Activated T-cell treated with anti-CD3 and anti-CD28 coated beads, Interleukin-2, amount 50 U/mL, for 4 hours (primary cell): ENCODE results near the gene NTS. TPM values are rescaled to one million over a fixed set of nuclear protein-coding genes. Genes with fewer than 3 reads are reported as not detected.

Experiments
- ATAC-seq, 2 donors: fragments of 200-7000 bp; cut with Tn5 transposase; one replicate each; pipeline ENCODE4 v1.10.0; 2021
- DNase-seq: peaks from one replicate; pipeline ENCODE4 v3.0.0-alpha.2; 2020
- H3K27me3 Mint-ChIP-seq: one replicate; pipeline ENCODE4 v1.8.0; 2021; ENCODE audit warnings: low read depth, mixed read lengths
- H3K36me3 Mint-ChIP-seq: one replicate; pipeline ENCODE4 v1.8.0; 2022; ENCODE audit warnings: mixed read lengths; ENCODE audit not compliant: insufficient read depth
- H3K4me1 Mint-ChIP-seq: one replicate; pipeline ENCODE4 v1.8.0; 2021; ENCODE audit warnings: low read depth, mixed read lengths
- H3K4me3 Mint-ChIP-seq: one replicate; pipeline ENCODE4 v1.8.0; 2021; ENCODE audit warnings: mild to moderate bottlenecking, moderate library complexity, mixed read lengths
- H3K9me3 Mint-ChIP-seq: one replicate; pipeline ENCODE4 v1.8.0; 2021; ENCODE audit warnings: mixed read lengths
- total RNA-seq, 3 donors: library from RNA; stranded (reverse); gene quantifications; one replicate each; pipeline ENCODE4 v1.2.1, GENCODE V29; 2021

Gene NTS
- total RNA-seq, result not detected

DNA sequence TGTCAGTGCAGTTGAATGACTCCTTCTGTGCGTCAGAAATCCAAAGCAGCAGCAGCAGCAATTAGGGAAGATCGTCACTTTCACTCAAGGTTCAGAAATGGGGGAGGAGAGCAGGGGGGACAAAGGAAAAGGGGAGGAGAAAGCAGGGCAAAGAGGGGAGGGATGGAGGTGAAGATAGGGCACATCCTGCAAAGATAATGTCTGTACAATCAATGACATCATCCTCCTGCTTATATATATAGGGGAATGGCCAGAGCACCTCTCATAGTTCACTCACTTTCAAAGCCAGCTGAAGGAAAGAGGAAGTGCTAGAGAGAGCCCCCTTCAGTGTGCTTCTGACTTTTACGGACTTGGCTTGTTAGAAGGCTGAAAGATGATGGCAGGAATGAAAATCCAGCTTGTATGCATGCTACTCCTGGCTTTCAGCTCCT, at the start of gene NTS:
Gene NTS (plus strand): TSS at position 265 of the 431 bp plus-strand sequence. CDS start 109 bp downstream, at position 374.
- DNase-seq (no peak), ATAC-seq (no peak)
- Mint-ChIP-seq H3K4me3 (no peak within 1 kb of the TSS), H3K27me3 (no peaks in the 10 kb centered on the region), H3K9me3 (no peaks in the 10 kb centered on the region), H3K4me1 (no peaks in the 10 kb centered on the region), H3K36me3 (no peaks in the 10 kb centered on the region)

DNA sequence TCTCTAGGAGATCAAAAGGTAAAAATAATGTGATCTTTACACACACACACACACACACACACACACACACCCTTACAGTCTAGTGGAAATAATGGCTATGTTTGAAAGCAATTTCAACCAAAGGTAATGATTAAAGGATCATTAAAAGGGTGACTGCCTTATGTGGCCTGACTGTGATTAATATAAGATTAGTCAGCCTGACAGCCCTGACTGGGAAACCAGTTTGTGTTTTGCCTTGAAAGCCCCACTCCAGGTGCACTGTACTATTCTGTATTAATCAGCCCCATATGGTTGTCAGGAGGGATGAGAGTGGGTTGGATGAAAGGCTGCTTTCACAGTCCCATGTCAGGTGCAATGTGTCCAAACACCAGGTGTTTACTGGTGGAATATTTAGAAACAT, 48.3 kb upstream of the NTS start:
- H3K4me1 Mint-ChIP-seq, result no peaks in the 10 kb centered on the region
- H3K36me3 Mint-ChIP-seq, result no peaks in the 10 kb centered on the region
- DNase-seq, result no peak
- peaks cover 13% of the 10 kb centered on the region for H3K9me3 Mint-ChIP-seq
- no peak for ATAC-seq
- no peaks in the 10 kb centered on the region for H3K27me3 Mint-ChIP-seq
- H3K4me3 Mint-ChIP-seq, result no peak overlapping the region

GRCh38 chr12:85828576-85828975, 45.5 kb upstream of the NTS start:
- no peaks in the 10 kb centered on the region for H3K36me3 Mint-ChIP-seq
- H3K4me3 Mint-ChIP-seq, result no peak overlapping the region
- peaks cover 9% of the 10 kb centered on the region for H3K9me3 Mint-ChIP-seq
- no peak for DNase-seq
- no peak for ATAC-seq
- H3K27me3 Mint-ChIP-seq, result no peaks in the 10 kb centered on the region
- no peaks in the 10 kb centered on the region for H3K4me1 Mint-ChIP-seq

DNA sequence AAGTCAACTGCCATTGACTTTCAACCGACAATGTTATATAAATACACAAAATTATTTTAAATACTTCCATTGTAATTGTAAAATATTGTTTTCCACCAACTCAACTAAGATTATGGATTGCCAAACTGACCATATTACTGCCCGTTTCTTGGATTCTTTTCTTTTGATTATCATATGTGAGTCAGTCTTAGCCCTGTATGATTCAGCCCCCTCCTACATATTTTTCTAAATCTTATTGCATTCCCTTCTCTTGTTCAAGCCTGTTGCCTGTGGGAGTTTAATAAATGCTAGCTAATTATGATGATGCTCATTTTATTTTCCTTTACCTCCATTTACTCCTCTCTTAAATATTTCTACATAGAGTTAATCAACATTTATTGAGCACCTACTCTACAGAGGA, 44.7 kb upstream of the NTS start:
- DNase-seq (no peak), ATAC-seq (no peak)
- Mint-ChIP-seq H3K4me1 (no peaks in the 10 kb centered on the region), H3K36me3 (no peaks in the 10 kb centered on the region), H3K27me3 (no peaks in the 10 kb centered on the region), H3K9me3 (peaks cover 9% of the 10 kb centered on the region), H3K4me3 (no peak overlapping the region)

- DNase-seq (no peak), ATAC-seq (no peak)
- H3K4me3 Mint-ChIP-seq, result no peak overlapping the region
- H3K9me3 Mint-ChIP-seq, result peaks cover 9% of the 10 kb centered on the region
- H3K4me1 Mint-ChIP-seq, result no peaks in the 10 kb centered on the region
- H3K27me3 Mint-ChIP-seq, result no peaks in the 10 kb centered on the region
- no peaks in the 10 kb centered on the region for H3K36me3 Mint-ChIP-seq
Observed at GRCh38 chr12:85831327-85831990, 42.6 kb upstream of the NTS start.

- Mint-ChIP-seq H3K27me3 (no peaks in the 10 kb centered on the region), H3K4me3 (no peak overlapping the region), H3K36me3 (no peaks in the 10 kb centered on the region), H3K4me1 (no peaks in the 10 kb centered on the region), H3K9me3 (no peaks in the 10 kb centered on the region)
- ATAC-seq (no peak), DNase-seq (no peak)
Observed at GRCh38 chr12:85833579-85833978, 40.5 kb upstream of the NTS start.

GRCh38 chr12:85834378-85834777, 39.7 kb upstream of the NTS start:
- Mint-ChIP-seq H3K36me3 (no peaks in the 10 kb centered on the region), H3K27me3 (no peaks in the 10 kb centered on the region)
- DNase-seq, result no peak

DNA sequence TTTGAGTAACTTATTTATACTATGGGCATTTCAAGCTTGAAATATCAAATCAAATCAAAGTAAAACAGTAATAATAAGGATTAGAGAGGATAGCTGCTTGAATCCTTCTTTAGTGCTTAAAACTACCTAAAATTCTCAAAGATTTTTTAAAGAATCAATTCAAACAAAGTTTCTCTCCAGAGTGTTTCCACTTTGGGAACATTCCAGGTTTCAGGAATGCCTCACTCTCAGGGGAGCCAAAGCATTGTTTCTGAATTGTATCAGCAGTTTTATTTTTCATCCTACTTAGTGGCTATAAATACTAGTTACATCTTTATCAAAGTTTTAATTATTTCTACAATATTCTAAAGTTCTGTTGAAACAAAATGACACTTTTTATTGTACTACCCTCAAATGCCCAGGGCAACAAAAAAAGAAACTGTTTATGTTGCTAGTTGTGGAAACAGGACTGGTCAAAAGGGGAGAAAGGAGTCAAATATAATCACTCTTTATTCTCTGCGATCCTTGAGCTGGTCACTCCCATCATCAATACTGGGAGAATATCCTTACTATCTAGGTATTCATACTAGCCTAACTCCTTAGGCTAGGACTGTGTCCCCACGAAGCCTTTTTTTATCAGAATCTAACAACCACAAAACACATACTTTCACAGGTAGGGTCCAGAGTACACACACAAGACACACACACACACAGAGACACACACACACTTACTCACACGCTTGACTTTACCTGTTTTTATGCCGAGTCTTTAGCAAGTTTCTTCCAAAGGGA, 38.5 kb upstream of the NTS start:
- Mint-ChIP-seq H3K9me3 (no peaks in the 10 kb centered on the region), H3K36me3 (no peaks in the 10 kb centered on the region)

More at GRCh38 chr12:85834378-85834777, 39.7 kb upstream of the NTS start:
- Mint-ChIP-seq H3K4me1 (no peaks in the 10 kb centered on the region), H3K4me3 (no peak overlapping the region), H3K9me3 (no peaks in the 10 kb centered on the region)
- no peak for ATAC-seq

DNA sequence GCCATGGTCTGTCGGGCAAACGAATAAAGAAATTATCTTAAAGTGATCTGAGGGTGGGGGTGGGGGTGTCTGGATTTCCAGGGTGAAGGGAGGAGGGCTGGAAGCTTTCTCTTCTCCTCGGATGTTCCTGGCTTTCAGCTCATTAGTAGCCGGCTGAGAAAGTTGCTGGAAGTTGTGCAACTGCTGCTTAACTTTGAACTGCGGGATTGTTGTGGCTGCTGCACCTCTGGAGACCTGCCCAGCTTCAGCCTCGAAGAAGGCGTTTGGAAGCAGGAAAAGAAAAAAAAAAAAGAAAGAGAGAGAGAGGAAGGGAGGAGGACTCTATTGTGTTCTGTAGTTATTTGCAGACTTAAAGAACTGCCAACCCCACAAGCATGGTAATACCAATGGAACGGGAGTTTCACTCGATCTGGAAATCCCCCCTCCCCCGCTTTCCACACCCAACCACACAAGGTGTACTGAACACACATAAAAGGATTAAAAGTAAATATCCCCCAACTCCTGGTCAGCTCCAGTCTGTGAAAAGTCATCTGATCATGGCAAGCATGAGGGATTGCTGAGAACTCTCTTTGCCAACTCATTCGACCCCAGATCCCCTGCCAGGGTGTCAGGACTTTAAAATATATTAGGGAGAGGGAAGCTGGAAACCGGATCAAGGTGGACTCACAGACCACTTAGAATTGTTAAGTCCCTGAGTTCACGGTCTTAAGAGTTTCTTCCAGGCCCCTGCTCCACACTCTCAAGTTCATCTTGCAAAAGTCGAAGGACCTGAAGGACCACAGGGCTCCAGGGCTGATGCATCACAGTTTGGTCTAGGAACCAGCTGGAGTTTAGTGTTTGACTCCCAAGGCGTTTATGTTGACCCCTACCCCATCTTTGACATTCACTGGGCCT, 37.7 kb upstream of the NTS start, which contains the start of gene RASSF9:
Gene RASSF9 (minus strand): TSS at position 213 of the 894 bp plus-strand sequence. CDS start 208 bp downstream, at position 5.
- no peak for ATAC-seq
- Mint-ChIP-seq H3K9me3 (no peaks in the 10 kb centered on the region), H3K4me3 (no peak within 1 kb of the TSS), H3K36me3 (no peaks in the 10 kb centered on the region), H3K4me1 (no peaks in the 10 kb centered on the region), H3K27me3 (no peaks in the 10 kb centered on the region)
- no peak for DNase-seq

More for the DNA sequence above, 38.5 kb upstream of the NTS start:
- no peak for DNase-seq
- Mint-ChIP-seq H3K4me1 (no peaks in the 10 kb centered on the region), H3K27me3 (no peaks in the 10 kb centered on the region), H3K4me3 (no peak overlapping the region)
- ATAC-seq, result no peak

GRCh38 chr12:85843606-85844310, 30.3 kb upstream of the NTS start:
- ATAC-seq, result no peak
- no peaks in the 10 kb centered on the region for H3K27me3 Mint-ChIP-seq
- H3K36me3 Mint-ChIP-seq, result no peaks in the 10 kb centered on the region
- DNase-seq, result no peak
- H3K4me1 Mint-ChIP-seq, result no peaks in the 10 kb centered on the region
- peaks cover 6% of the 10 kb centered on the region for H3K9me3 Mint-ChIP-seq
- H3K4me3 Mint-ChIP-seq, result no peak overlapping the region

DNA sequence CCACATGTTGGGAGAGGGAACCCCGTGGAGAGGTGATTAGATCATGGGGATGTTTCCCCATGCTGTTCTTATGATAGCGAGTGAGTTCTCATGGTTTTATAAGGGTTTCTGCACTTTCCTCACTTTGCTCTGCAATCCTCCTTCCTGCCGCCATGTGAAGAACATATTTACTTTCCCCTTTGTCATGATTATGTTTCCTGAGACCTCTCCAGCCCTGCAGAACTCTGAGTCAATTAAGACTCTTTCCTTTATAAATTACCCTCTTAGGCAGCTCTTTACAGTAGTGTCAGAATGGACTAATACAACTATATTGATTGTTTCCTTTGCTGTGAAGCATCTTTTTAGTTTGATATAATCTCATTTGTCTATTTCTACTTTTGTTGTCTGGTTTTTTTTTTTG, 24.8 kb upstream of the NTS start:
- no peaks in the 10 kb centered on the region for H3K36me3 Mint-ChIP-seq
- H3K4me3 Mint-ChIP-seq, result no peak overlapping the region
- peaks cover 11% of the 10 kb centered on the region for H3K9me3 Mint-ChIP-seq
- H3K4me1 Mint-ChIP-seq, result no peaks in the 10 kb centered on the region
- DNase-seq, result no peak
- ATAC-seq, result no peak
- H3K27me3 Mint-ChIP-seq, result no peaks in the 10 kb centered on the region

DNA sequence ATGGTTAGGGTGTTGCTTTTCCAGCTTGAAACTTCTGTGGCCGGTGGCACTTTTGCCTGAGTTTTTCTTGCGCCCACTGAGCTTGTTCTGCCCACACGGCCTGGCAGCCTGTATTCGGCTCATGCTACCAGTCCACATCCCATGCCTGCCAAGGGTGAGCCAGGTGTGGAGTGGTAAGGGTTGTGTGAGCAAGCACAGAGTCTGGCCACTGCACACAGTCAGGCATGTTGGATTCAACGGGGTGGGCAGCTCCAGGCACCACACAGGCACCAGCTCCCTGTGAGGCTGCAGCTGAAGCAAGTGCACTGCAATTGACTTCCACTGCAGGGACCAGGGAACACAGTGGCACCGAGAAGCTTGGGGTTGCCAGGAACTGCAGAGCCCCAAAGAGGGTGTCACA, 18.8 kb upstream of the NTS start:
- ATAC-seq, result no peak
- Mint-ChIP-seq H3K4me1 (no peaks in the 10 kb centered on the region), H3K27me3 (no peaks in the 10 kb centered on the region)

GRCh38 chr12:85856966-85857365, 17.1 kb upstream of the NTS start:
- Mint-ChIP-seq H3K9me3 (peaks cover 10% of the 10 kb centered on the region), H3K36me3 (no peaks in the 10 kb centered on the region), H3K4me3 (no peak overlapping the region), H3K4me1 (no peaks in the 10 kb centered on the region), H3K27me3 (no peaks in the 10 kb centered on the region)
- DNase-seq (no peak), ATAC-seq (no peak)

More for the DNA sequence above, 18.8 kb upstream of the NTS start:
- Mint-ChIP-seq H3K36me3 (no peaks in the 10 kb centered on the region), H3K4me3 (no peak overlapping the region), H3K9me3 (peaks cover 13% of the 10 kb centered on the region)
- no peak for DNase-seq

DNA sequence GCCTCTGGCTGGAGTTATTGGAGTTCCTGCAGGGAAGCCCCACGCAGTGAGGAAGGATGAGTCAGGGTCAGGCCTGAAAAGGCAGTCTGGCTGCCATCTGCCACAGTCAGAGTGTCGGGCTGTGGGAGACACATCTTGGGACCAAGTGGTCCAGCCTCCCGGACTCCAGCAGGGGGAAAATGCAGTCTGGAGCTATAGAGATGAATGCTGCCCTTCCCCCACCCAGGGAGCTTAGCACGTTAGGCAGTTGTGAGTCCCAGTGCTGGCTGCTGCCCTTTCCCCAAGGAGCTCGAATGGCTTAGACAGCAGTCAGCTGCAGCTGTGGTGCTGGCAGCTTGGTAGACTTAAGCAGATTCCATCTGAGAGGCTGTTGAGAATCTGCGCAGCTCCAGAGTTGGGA, 8.2 kb upstream of the NTS start:
- Mint-ChIP-seq H3K4me3 (no peak overlapping the region), H3K36me3 (no peaks in the 10 kb centered on the region), H3K4me1 (no peaks in the 10 kb centered on the region), H3K9me3 (no peaks in the 10 kb centered on the region), H3K27me3 (no peaks in the 10 kb centered on the region)
- DNase-seq, result no peak
- ATAC-seq, result no peak
